Psoas muscle (tissue), 8 donors: ENCODE results near the gene PDLIM4. TPM values are rescaled to one million over a fixed set of nuclear protein-coding genes. Genes with fewer than 3 reads are reported as not detected.

Source experiments
- ATAC-seq, 4 donors: fragments of 200-7000 bp; cut with Tn5 transposase; one replicate each; pipeline ENCODE4 v1.9.1; 2020; ENCODE audit warnings: moderate library complexity in 3 of 4, mild to moderate bottlenecking in 2 of 4
- DNase-seq, 2 donors: peaks; one replicate each; pipeline ENCODE4 v3.0.0-alpha.2; 2020
- H3K27ac ChIP-seq: fragments of 200-600 bp; one replicate; pipeline ENCODE4 v1.8.0; 2022
- H3K27me3 ChIP-seq, 3 donors: fragments of 200-600 bp in 1 of 3; one replicate each; pipeline versions ENCODE4 v1.6.1 to v1.8.0; 2013 to 2022; ENCODE audit warnings: low read length in 2 of 3, mild to moderate bottlenecking in 2 of 3, moderate library complexity in 1 of 3; ENCODE audit not compliant: insufficient read depth in 3 of 3
- H3K36me3 ChIP-seq, 2 donors: fragments of 200-600 bp in 1 of 2; one replicate each; pipeline versions ENCODE4 v1.6.1 to v1.8.0; 2013 to 2022; ENCODE audit warnings: low read depth in 1 of 2, mild to moderate bottlenecking in 1 of 2, moderate library complexity in 1 of 2; ENCODE audit not compliant: insufficient read depth in 1 of 2
- H3K4me1 ChIP-seq: fragments of 200-600 bp; one replicate; pipeline ENCODE4 v1.8.0; 2022
- H3K4me3 ChIP-seq: fragments of 200-600 bp; one replicate; pipeline ENCODE4 v1.8.0; 2022; ENCODE audit warnings: mild to moderate bottlenecking
- H3K9me3 ChIP-seq: fragments of 200-600 bp; one replicate; pipeline ENCODE4 v1.8.0; 2022
- CTCF ChIP-seq: fragments of 200-600 bp; IDR thresholded peaks from one replicate; pipeline ENCODE4 v1.8.0; 2022; ENCODE audit warnings: antibody characterized with exemption
- WGBS, 3 donors: extraction: QIAGEN DNeasy Blood & Tissue Kit; methylation state at CpG; one replicate each; pipeline versions ENCODE4 v1.1.6 to v1.1.7; 2013; 5-methylcytosine and 5-hydroxymethylcytosine counted together
- intact Hi-C, 2 donors: fragments of 100-400 bp; cut with DNase I; formaldehyde crosslinking; loops; one replicate each; pipeline versions ENCODE4 v1.11.0 to v1.14.2; 2022
- polyA plus RNA-seq, 3 donors: library from polyadenylated mRNA; stranded (reverse); fragments of 200-250 nt; gene quantifications; one replicate each; pipeline ENCODE4 v1.2.3, GENCODE V29; 2013
- total RNA-seq, 4 donors: library from RNA; stranded (reverse); fragmentation: NEBNext Ultra II Directional in 2 of 4; extraction: Animal tissue kit (Norgen Biotek cat#: 25700) in 2 of 4; gene quantifications; one replicate each; pipeline versions ENCODE4 v1.2.1 to v1.2.4, GENCODE V29; 2021 to 2023
- donor health status: healthy with polysubstance abuse.
- donor health status: DM: no; HTN: no; CAD: no; lungs with moderate emphysema.
- donor health status: Bipolar disorder and iron deficiency.
- donor health status: healthy.
- donor health status: DM: yes; HTN: yes; CAD: no.
- donor health status: DM: no; HTN: no; CAD: no.
- donor health status: DM: no; HTN: no; CAD: no.
- donor health status: DM: yes; HTN: yes; CAD: no.

PDLIM4 gene
- total and polyA plus RNA-seq, 7 donors: 1.8 to 6.6 (median 5.6) TPM

GRCh38 chr5:132273631-132274030 is 16.1 kb downstream of the PDLIM4 start:
- WGBS, 3 donors: 84 to 96% (median 93%) methylated on average over 2 of the region's 2 CpGs
- no peak overlapping the region for H3K27ac ChIP-seq
- H3K9me3 ChIP-seq: no peaks in the 10 kb centered on the region
- intact Hi-C loops: loop anchor here (5.0 kb wide), 1 partner anchor 229 kb away; no protein-coding TSS in a partner anchor
- ATAC-seq: no peak
- H3K27me3 ChIP-seq: no peaks in the 10 kb centered on the region
- no peaks in the 10 kb centered on the region for H3K4me1 ChIP-seq
- DNase-seq: no peak
- no peak overlapping the region for H3K4me3 ChIP-seq
- TF ChIP-seq CTCF: no peak
- H3K36me3 ChIP-seq: peaks cover 0 to 4% of the 10 kb centered on the region in 2 donors

GRCh38 chr5:132274050-132274792 is 16.7 kb downstream of the PDLIM4 start:
- Histone ChIP-seq H3K27ac (no peak overlapping the region), H3K4me1 (no peaks in the 10 kb centered on the region), H3K9me3 (no peaks in the 10 kb centered on the region), H3K4me3 (no peak overlapping the region), H3K27me3 (no peaks in the 10 kb centered on the region), H3K36me3 (peaks cover 0 to 4% of the 10 kb centered on the region in 2 donors)
- no peak for TF ChIP-seq CTCF
- ATAC-seq (no peak), DNase-seq (no peak)
- intact Hi-C loops: loop anchor here (5.0 kb wide), 1 partner anchor 228 kb away; no protein-coding TSS in a partner anchor
- 84 to 92% (median 86%) methylated on average over 14 of the region's 14 CpGs for WGBS, 3 donors

GRCh38 chr5:132275367-132276220 is 18.1 kb downstream of the PDLIM4 start:
- H3K9me3 ChIP-seq: no peaks in the 10 kb centered on the region
- peaks cover 0 to 4% of the 10 kb centered on the region in 2 donors for H3K36me3 ChIP-seq
- DNase-seq (no peak), ATAC-seq (no peak)
- 79 to 80% (median 79%) methylated on average over 5 of the region's 5 CpGs for WGBS, 3 donors
- intact Hi-C loops: loop anchor here in 1 of 2 donors (5.0 kb wide), 1 partner anchor 97 kb away; no protein-coding TSS in a partner anchor
- H3K4me3 ChIP-seq: no peak overlapping the region
- no peaks in the 10 kb centered on the region for H3K27me3 ChIP-seq
- H3K27ac ChIP-seq: no peak overlapping the region
- no peak for TF ChIP-seq CTCF
- no peaks in the 10 kb centered on the region for H3K4me1 ChIP-seq

- ATAC-seq: no peak
- no peaks in the 10 kb centered on the region for H3K36me3 ChIP-seq
- no peaks in the 10 kb centered on the region for H3K9me3 ChIP-seq
- H3K4me3 ChIP-seq: no peak overlapping the region
- no peaks in the 10 kb centered on the region for H3K4me1 ChIP-seq
- H3K27ac ChIP-seq: no peak overlapping the region
- intact Hi-C loops: loop anchor here in 1 of 2 donors (5.0 kb wide), 1 partner anchor 95 kb away; no protein-coding TSS in a partner anchor
- DNase-seq: no peak
- TF ChIP-seq CTCF: no peak
- no peaks in the 10 kb centered on the region for H3K27me3 ChIP-seq
- WGBS, 3 donors: 73 to 79% (median 76%) methylated on average over 6 of the region's 6 CpGs
Observed at GRCh38 chr5:132277256-132277655, 19.8 kb downstream of the PDLIM4 start.
